KOPT-K1 (cell line): ENCODE results near the gene HLA-DOA.

ENCODE experiments used
- H3K27ac ChIP-seq: fragments of 200-600 bp; sonication (generic); 2 replicates; pipeline ENCODE4 v1.5.1; 2016; ENCODE audit warnings: antibody characterized with exemption, mild to moderate bottlenecking, low read depth, low read length; ENCODE audit not compliant: poor library complexity, severe bottlenecking
- H3K36me3 ChIP-seq: fragments of 200-600 bp; sonication (generic); 2 replicates; pipeline ENCODE4 v1.5.1; 2017; ENCODE audit warnings: antibody characterized with exemption, mild to moderate bottlenecking, low read length, moderate library complexity; ENCODE audit not compliant: insufficient read depth
- H3K9me3 ChIP-seq: fragments of 200-600 bp; sonication (generic); 2 replicates; pipeline ENCODE4 v1.5.1; 2017; ENCODE audit warnings: antibody characterized with exemption, low read length, mild to moderate bottlenecking; ENCODE audit not compliant: insufficient read depth, poor library complexity, severe bottlenecking

The HLA-DOA gene

DNA sequence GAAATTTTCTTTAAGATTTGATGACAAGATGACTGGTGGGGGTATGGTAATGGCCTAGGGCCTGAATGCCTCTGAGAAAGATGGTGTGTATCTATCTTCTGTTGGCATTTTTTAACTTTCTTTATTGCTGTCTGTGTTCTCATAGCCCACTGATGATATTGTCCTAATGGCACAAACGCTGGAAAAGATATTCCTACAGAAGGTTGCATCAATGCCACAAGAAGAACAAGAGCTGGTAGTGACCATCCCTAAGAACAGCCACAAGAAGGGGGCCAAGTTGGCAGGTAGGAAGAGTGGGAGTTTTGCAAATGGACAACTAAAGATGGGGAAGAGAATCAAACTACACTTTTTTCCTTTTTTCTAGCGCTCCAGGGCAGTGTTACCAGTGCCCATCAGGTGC lies 33.5 kb downstream of the HLA-DOA start:
- no peaks in the 10 kb centered on the region for H3K9me3 ChIP-seq
- H3K27ac ChIP-seq: no peak overlapping the region
- H3K36me3 ChIP-seq: peaks cover 92% of the 10 kb centered on the region

DNA sequence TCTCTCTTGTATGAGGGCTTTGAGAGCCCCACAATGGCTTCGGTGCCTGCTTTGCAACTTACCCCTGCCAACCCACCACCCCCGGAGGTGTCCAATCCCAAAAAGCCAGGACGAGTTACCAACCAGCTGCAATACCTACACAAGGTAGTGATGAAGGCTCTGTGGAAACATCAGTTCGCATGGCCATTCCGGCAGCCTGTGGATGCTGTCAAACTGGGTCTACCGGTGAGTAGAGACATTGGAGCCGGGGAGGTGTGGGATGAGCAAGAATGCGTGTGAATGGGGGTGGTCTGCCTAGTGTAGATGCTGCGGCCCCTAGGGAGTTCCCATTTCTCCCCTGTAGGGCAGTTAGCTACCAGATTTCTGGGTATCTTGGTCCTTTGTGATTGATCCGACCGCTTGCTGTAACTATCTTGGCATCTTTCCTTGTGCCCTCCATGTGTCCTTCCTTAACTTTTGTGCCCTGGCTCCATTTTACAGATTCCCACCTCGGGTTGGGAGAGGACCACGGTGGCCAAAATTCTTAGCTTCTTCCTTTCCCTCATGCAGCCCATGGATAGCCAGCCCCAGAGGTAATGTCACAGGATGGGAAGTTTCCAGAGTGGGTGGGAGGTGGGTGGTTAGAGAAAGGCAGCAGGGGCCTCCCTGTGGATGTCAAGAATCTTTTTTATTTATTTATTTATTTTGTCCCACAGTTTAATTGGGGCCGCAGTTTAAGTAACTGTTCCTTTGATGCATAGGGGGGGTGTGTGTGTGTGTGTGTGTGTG lies 34.7 kb downstream of the HLA-DOA start:
- no peaks in the 10 kb centered on the region for H3K9me3 ChIP-seq
- H3K27ac ChIP-seq: peak overlapping the region; percentile 99
- H3K36me3 ChIP-seq: peaks cover 81% of the 10 kb centered on the region

DNA sequence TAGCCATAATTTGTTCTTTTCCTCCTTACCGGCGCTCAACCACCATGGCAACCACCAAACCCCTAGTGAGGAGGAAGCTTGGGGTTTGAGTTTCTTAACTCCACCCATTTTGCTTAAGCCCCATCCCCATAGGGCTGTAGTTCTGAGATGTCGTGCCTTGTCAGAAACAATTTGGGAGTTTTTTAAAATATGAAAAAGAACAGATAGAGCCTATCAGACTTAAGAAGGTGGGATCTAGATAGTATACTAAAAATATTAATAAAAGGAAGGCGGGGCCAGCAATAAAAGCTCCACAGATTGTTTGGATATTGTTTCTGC lies 35.4 kb downstream of the HLA-DOA start:
- Histone ChIP-seq H3K9me3 (no peaks in the 10 kb centered on the region), H3K36me3 (peaks cover 73% of the 10 kb centered on the region), H3K27ac (peak overlapping the region; percentile 99)

DNA sequence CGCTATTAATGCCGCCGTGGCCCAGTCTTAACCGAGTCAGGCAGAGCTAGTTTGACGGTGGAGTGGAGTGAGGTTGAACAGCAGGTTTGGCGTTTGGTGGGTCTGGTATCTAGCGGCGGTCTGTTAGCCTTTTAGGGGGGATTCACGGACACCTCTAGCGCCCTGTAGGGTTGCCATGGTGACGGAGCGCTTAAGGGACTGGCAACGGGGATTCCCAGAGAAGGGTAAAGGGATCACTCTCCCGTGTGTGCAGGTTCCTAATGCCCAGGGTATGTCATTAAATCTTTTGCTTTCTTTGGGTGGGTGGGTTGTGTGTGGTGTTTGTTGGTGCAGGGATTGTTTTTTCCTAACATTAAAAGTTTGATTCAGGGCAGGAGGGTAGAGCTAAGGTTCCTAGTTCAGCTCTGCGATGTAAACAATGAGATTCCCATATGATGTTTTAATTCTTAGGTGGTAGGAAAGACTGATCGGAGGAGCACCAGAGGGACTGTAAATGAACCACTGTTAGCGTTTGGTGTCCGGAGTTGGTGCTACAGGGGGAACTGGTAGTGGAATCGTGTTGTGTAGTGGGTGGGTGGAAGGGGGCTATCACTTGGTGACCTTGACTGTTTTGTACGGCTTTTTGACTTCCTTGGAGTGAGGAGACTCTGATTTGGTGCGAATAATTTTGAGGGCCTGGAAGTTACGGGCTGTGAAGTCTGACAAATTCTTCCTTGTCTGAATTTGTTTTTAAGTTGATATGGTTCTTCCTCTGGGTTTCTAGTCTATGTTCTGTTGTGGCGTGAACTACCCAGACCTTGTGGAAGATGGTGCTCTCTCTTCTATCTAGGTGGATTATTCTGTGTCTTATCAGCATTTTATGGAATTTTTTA lies 36.0 kb downstream of the HLA-DOA start:
- Histone ChIP-seq H3K9me3 (no peaks in the 10 kb centered on the region), H3K27ac (peak overlapping the region; percentile 99), H3K36me3 (peaks cover 67% of the 10 kb centered on the region)

DNA sequence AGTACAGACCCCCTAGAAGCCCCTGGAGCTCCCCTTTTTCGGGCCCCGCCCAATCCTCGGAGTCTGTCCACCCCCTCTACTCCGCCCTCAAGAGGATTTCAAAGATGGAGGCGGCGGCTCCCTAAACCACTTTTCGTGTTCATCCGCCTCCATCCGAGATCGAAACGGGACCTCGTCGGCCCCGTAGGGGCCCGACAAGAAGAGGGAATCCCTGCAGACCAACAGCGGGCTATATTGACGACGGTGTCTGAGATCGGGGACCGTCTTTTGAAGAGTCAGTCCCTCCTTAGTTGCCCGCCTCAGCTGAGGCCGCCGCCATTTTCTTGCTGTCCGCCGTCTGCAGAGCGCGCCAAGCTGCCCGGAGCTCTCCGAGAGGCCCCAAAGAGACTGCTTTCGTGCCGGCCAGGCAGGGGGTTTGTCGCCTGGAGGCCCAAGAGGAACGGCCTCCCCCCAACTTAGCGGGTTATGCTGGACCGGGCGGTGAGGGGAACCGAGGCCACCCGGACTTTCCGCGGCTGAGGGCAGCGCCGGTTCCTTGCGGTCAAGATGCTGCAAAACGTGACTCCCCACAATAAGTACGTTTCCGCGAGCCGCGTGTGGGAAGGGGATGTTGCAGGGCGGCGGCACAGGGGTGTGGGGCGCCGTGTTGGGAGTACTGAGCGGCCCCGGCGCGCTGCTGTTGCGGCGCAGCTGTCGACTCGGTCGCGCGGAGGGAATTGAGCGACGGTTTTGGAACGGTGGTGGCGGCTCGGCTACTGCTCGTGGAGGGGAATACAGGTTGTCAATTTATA lies 36.8 kb downstream of the HLA-DOA start:
- H3K9me3 ChIP-seq: no peaks in the 10 kb centered on the region
- peak overlapping the region; percentile 99 for H3K27ac ChIP-seq
- H3K36me3 ChIP-seq: peaks cover 59% of the 10 kb centered on the region

DNA sequence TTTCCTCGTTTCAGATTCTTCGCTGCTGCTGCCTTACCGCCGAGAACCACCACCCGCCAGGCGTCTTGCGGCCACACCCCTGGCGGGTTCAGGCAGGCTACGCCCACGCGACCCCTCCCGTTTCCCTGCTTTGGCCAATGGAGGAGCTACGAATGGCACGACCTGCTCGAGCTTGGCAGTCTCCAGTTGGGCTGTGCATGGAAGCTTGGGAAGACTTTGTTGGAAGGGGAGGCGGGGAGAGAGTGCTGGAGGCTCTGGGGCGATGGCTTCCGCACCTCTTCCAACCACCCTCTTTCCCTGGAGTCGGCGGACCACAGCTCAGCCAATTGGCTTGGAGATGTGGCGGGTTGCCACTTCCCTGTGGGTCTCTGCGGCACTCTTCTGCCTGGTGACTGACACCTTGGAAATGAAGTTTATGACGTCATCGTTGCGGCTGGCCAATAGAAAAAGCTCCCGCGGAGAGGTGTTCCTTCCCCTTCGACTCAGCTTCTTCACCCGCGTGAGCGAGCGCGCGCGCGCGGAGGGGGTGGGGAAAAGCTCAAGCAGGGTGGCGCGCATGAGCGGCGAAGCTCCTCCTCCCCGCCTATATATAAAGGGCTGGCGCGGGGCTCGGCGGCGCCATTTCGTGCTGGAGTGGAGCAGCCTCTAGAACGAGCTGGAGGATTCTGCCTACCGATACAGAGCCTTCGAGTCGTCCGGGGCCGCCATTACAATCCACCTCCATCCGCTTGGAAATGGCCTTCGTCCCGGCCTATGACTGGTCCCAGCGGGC lies 37.6 kb downstream of the HLA-DOA start:
- Histone ChIP-seq H3K9me3 (no peaks in the 10 kb centered on the region), H3K27ac (peak overlapping the region; percentile 99), H3K36me3 (peaks cover 51% of the 10 kb centered on the region)

DNA sequence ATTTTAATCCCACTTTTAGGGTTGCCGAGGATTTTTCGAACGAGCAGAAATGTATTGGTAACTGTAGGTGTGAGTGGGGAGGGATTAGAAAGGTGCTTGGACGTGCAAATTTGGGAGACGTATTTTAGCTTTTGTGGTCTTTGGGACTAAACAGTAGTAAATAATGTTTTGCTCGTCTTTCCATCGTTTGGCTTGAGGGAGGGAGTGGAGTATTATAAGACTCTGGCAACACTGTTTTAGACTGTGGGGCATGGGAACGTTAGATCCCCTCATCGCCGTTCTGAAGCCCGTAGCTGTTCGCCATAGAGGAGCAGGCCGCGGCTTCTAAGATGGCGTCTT lies 38.2 kb downstream of the HLA-DOA start:
- peaks cover 45% of the 10 kb centered on the region for H3K36me3 ChIP-seq

DNA sequence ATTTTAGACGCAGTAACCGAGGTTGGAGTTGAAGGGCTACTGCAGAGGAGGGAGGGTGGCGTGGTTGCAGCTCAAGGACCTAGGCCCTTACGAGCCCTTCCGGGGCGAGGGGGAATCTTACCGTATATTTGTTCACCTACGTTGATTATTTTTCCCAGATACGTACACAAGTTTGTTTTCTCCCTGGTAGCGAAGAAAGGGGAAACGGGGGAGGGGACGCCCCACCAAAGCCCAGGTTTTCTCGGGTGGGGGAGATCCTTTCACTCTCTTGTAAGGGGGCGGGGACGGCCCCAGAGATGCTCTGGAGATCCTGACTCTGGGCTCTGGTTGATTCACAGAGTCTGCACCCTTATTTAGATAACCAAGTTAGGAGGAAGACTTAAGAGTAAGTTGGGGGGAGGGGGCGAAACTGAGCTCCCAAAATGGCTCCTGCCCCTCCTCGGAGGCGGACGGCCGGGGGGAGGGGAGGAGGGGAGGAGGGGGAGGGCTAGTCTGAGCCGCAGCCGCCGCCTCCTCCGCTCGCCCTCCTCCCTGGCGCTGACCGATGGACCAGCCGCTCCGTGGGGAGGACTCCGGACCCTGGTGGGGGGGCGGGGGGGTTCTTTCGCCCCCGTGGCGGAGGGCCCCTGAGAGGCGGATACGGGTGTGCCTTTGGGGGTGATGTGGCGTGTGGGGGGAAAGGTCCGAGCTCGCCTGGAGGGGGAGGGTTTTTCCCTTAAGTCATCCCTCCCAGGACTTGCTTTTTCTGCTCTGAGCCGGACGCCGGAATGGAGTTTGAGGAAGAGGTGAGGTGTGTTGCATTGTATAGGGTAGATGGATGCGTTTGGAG lies 38.8 kb downstream of the HLA-DOA start:
- Histone ChIP-seq H3K36me3 (peaks cover 40% of the 10 kb centered on the region), H3K9me3 (no peaks in the 10 kb centered on the region), H3K27ac (peak overlapping the region; percentile 99)

More for the DNA sequence above, 38.2 kb downstream of the HLA-DOA start:
- H3K9me3 ChIP-seq: no peaks in the 10 kb centered on the region
- peak overlapping the region; percentile 99 for H3K27ac ChIP-seq

DNA sequence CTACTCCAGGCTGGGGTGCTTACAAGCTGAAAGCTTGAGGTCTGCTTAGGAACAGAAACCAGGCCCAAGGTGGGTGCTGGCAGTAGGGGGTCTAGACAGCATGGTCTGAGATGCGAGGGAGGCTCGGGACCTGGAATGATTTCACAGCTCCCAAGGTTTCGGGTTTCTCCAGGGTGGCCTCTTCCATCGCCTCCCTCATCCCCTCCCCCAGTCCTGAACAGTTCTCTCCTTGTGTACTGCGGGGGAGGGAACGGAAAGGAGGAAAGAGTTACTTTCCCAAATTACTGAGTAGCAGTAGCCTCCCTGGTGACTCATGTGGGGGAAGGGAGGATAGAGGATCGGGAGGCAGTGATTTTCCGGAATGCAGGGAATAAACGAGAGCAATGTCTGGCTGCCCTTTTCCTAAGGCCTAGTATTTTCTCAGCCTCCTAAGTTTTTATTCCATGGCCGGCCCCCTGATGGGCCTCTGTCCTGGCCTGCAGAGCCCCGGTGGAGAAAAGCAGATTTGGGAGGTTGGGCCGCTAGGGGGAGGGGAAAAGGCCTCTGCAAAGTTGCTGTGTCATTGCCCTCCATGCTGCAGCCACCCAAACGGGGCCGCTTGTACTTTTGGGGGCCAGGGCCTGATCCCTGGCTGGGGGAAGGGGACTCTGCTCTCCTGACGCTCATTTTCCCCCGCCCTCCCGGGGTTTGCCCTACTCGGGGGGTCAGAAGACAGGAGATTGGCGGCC lies 39.5 kb downstream of the HLA-DOA start:
- Histone ChIP-seq H3K9me3 (no peaks in the 10 kb centered on the region), H3K27ac (peak overlapping the region; percentile 99), H3K36me3 (peaks cover 32% of the 10 kb centered on the region)

DNA sequence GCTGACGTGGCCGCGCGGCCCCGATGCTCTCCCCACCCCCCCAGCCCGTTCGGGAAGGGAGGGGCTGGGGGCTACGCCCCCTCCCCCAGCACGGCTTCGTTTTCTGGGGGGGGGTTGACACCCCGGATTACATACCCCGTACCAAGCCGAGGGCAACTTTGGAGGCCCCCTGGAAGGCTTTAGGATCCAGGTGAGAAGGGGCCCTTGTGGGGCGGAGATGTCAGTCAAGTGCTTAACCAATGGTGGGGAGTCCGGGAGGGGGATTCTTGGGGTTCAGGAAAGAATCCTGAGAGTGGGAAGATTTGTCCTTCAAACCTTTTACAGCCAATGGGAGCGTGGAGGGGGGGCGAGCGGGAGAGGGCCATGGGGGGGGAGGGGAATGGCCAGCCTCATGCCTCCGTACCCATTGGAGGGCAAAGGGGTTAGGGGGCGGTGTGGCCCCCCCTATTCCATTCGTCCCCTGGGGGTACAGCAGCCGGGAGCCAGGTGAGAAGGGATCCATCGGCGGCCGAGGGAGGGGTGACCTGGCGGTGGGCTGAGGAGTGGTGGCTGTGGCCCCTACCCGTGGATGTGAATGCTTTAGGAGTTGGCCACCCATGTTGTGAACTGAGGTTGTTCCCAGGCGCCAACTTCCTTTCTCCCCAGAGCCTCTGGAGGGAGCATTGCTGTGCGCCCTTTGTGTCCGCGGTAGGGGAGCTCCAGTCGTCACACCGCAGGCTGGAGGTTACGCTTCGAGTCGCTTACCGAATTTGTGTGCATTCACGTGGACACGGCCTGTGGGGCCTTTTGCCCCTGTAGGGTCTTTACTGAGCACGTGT lies 40.3 kb downstream of the HLA-DOA start:
- peaks cover 24% of the 10 kb centered on the region for H3K36me3 ChIP-seq
- no peaks in the 10 kb centered on the region for H3K9me3 ChIP-seq
- H3K27ac ChIP-seq: peak overlapping the region; percentile 99

DNA sequence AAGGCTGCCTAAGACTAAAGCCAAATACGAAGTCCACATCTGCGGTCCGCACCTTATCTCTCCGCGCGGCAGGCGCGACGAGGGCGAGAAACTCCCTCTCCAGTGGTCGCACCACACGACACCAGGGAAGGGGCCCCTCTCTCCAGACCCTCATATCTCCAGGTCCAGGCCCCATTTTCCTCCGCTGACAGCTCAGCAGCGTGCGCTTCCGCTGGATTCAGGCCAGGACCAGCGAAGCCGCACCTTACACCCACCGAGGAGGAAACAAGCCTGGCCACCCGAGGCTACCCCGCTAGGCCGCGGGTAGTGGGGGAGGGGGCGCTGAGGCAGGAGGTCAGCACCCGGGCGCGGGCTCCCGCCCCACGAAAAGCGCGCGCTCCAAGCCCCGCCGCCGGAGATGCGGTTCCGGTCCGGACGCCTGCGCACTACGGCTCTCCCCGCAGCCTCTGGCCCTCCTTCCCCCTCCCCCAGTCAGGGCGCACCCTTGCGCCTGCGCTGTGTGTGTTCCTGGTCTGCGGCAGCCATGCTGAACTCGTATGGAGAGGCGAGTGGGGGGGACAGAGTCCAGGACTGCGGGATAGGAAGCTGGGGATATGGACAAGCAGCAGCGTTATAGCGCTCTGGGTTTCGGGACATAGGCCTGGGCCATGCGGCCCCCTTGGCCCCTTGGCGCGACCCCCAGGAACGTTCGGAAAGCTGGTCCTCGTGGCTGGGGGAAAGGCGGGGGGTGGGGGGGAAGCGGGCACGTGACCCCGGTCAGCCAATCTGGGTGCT lies 41.1 kb downstream of the HLA-DOA start, which contains the start of gene BRD2:
TSS of gene BRD2 (plus strand) at position 502 of the 774 bp plus-strand sequence. CDS start 4,305 bp downstream, outside the sequence.
- no peaks in the 10 kb centered on the region for H3K9me3 ChIP-seq
- peaks cover 16% of the 10 kb centered on the region for H3K36me3 ChIP-seq
- H3K27ac ChIP-seq: peak within 1 kb of the TSS; percentile 99
